Raji (cell line): ENCODE data around the gene CHRNE.

Source experiments
- POLR2A ChIP-seq: IDR thresholded peaks from 2 replicates; pipeline ENCODE4 v1.6.1; 2011; ENCODE audit warnings: low read depth, low read length, control low read depth; ENCODE audit not compliant: insufficient read depth

The CHRNE gene

GRCh38 chr17:4854111-4854681 lies 48.7 kb downstream of the CHRNE start:
- no peak for TF ChIP-seq POLR2A

DNA sequence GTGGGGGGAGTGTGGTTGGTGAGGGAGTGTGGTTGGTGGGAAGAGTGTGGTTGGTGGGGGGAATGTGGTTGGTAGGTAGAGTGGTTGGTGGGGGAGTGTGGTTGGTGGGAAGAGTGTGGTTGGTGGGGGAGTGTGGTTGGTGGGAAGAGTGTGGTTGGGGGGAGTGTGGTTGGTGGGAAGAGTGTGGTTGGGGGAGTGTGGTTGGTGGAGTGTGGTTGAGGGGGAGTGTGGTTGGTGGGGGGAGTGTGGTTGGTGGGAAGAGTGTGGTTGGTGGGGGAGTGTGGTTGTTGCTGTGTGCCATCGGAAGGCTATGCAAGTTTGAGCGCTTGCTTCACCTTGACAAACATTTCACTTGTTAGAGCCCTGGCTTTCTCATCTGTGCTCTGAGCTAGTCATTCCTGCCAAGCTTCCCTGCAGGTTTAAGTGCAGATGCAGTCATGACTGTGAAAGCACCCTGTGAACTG lies 49.7 kb downstream of the CHRNE start:
- no peak for TF ChIP-seq POLR2A

GRCh38 chr17:4852567-4853207 lies 50.2 kb downstream of the CHRNE start:
- TF ChIP-seq POLR2A = no peak

DNA sequence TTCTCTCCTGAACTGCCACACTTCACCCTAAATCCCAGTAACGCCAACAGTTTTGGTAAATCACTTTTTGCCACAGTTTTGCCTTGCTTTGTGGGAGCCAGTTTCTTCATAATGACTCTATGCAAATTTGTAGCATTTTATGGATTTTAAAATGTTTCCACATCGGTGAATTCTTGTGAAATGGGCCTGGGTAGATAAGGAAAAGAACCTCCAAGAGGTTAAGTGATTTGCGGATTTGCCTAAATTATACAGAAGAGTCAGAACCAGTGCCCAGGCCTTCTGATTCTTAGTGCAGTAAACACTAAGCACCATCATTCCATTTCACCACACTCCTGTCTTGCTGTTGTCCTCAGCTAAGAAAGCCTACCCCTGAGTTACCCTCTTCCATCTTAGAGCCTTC lies 51.8 kb downstream of the CHRNE start:
- no peak for TF ChIP-seq POLR2A

GRCh38 chr17:4850246-4850645 lies 52.7 kb downstream of the CHRNE start:
- no peak for TF ChIP-seq POLR2A

DNA sequence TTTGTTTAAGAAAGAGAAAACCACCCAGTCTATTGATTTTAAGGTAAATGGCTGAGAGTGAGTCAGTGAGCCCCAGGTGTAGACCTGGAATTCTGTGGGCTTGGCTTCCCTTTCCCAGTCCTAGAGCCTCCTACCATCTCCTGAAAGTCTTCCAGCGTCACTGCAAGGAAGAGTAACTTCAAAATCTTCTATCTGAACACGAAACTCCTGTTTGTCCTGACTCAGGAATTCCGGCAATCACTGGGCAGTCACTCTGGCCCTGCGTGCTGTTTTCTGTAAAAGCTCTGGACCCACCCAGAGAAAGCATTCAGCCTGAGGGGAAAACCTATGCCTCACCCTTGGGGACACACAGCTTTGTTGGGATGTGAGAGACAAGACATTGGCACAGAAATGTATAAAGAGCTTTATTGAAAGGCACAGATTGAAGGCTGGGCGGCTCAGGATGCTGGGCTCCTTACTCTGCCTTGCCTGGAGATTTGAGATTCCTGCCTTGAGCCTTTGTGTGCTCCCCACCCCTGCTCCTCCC lies 53.8 kb downstream of the CHRNE start:
- no peak for TF ChIP-seq POLR2A
